GM15510 (cell line): Measurements from ENCODE around the gene MACF1.

Experiments
- POLR2A ChIP-seq: IDR thresholded peaks from 3 replicates; pipeline ENCODE4 v1.6.1; 2011; ENCODE audit warnings: borderline replicate concordance; ENCODE audit not compliant: insufficient read length; ENCODE audit errors: extremely low read depth

The MACF1 gene

DNA sequence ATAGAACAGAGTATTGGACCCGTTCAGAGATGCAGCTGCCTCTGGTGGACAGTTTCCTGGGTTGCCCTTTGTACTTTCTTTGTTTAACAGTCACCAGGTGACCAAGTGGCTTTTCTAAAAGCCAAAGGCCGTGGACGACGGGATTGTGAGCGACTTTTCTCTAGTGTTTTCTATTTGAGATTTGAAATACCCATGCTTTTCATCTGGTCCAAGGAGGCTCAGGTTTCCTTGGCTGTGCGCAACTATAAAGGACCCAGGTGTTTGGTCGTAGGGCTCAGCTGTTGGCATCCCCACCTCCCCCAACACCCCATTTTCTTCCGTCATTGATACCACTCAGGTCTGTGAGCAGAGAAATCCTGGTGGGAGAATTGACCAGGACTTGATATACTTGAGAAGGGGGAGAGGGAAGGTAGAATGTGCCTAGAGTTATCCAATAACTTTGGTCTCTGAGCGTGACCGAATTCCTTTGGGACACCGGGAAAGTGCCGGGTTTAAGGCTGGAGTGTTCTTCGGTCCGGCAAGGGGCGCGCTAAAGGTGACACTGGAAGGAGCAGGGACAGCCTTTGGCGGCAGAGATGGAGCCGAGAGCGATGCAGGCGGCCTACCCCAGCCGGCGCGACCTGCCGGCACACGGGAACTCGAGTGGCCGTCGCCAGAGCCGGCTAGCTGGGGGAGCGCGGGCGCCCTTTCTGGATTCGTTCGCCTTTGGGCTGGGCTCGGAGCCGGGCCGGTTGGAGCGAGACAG, 203.6 kb downstream of the MACF1 start:
- no peak for TF ChIP-seq POLR2A

DNA sequence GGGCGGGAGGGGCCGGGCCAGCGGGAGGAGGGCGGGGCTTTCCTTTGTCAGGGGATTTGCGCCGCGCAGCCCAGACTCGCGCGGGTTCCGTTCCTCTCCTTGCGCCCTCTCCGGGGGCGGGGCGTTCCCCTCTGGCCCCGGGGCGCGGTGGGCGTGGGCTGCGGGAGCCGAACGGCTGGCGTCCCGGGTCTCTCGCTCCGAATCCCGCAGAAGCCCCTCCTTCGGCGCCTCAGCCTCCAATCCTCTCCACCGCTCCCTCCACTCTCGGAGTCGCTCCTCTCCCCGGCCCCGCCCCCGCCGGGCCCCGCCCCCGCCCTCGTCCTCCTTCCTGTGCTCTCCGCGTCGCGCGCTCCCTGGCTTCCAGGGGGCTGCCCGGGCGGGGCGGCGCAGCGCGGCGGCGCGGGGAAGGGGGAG, 204.2 kb downstream of the MACF1 start:
- TF ChIP-seq POLR2A = no peak

DNA sequence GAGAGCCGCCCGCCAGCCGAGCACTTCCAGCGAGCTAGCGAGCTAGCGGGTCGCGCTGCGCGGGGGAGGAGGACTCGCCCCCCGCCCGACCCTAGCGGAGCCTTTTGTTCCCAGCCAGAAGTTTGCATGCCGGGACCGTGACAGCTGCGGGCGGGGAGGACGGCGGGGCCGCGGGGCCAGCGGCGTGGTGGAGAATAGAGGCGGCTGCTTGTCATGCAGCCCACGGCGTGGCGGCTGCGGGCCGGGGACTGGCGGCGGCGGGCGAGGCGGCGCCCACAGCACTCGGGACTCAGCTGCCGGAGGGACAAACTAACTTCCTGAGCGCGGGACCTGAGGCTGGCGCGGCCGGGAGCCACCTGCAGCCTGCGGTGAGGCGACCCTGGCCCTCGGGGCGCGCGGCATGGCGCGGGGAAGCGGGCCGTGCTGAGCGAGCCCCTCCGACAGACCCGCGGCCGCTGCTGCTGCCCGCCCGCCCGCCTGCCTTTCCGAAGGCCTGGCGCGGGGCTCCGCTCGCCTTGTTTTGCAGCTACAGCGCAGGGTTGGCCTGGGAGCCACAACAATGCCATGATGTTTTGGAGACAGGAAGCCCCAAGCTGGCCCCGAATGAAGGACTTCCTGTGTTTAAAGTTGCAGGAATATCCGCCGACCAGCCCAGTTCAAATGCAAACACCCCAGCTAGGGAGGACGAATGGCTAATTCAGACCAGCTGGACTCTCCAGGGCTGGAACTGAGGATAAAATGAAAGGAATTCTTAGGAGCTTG, 204.7 kb downstream of the MACF1 start:
- TF ChIP-seq POLR2A = peak; percentile 27

DNA sequence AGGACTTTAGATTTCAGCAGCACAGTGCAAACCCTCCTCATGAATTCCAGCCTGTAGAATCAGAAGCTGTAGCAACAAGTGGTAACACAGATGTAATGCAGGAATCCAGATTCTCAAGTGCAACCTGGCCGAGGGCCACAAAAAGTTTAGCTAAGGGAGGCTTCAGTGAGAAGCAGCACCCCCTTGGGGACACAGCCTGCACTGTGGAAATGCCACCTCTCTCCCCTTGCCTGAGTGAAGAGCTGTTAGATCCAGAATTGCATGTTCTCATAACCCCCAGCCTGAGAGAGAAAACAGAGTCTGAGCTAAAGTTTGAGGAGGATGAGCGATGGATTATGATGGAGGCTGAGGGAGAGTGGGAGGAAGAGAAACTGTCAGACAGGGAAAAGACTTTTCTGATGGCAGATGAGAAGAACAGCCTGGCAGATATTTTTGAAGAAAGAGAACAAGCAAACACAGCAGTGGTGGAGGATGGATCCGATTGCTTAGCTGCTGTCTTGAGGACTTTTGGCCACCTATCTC, 206.5 kb downstream of the MACF1 start:
- TF ChIP-seq POLR2A = no peak

DNA sequence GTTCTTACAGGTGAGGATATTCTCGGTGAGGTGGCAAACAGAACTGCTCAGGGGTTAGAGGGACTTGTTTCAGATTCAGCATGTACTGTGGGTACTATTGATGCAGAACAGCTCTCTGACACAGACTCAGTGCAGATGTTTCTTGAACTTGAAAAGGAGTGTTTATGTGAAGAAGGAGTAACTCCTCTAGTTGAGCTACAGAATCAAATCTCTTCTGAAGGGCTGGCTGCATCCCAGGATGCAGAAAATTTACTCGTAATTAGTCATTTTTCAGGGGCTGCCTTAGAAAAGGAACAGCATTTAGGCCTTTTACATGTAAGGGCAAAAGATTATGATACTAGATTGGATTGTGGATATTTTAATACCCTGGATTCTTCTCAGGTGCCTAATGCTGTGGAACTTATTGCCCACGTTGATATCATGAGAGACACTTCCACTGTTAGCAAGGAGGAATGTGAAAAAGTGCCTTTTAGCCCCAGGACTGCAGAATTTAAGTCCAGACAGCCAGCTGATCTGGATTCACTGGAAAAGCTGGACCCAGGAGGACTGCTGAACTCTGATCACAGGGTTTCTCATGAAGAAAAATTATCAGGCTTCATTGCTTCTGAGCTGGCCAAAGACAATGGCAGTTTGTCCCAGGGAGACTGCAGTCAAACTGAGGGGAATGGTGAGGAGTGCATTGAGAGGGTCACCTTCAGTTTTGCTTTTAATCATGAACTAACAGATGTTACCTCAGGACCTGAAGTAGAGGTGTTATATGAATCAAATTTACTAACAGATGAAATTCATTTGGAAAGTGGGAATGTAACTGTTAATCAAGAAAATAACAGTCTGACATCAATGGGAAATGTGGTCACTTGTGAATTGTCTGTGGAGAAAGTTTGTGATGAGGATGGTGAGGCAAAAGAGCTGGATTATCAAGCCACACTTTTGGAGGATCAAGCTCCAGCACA, 207.3 kb downstream of the MACF1 start:
- no peak for TF ChIP-seq POLR2A

DNA sequence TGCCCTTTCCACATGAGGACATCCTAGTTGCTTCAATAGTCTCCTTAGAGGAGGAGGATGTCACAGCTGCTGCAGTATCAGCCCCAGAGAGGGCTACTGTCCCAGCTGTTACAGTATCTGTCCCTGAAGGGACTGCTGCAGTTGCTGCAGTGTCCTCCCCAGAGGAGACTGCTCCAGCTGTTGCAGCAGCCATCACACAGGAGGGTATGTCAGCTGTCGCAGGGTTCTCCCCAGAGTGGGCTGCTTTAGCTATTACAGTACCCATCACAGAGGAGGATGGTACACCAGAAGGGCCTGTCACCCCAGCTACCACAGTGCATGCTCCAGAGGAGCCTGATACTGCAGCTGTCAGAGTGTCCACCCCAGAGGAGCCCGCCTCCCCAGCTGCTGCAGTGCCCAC, 208.4 kb downstream of the MACF1 start:
- no peak for TF ChIP-seq POLR2A

DNA sequence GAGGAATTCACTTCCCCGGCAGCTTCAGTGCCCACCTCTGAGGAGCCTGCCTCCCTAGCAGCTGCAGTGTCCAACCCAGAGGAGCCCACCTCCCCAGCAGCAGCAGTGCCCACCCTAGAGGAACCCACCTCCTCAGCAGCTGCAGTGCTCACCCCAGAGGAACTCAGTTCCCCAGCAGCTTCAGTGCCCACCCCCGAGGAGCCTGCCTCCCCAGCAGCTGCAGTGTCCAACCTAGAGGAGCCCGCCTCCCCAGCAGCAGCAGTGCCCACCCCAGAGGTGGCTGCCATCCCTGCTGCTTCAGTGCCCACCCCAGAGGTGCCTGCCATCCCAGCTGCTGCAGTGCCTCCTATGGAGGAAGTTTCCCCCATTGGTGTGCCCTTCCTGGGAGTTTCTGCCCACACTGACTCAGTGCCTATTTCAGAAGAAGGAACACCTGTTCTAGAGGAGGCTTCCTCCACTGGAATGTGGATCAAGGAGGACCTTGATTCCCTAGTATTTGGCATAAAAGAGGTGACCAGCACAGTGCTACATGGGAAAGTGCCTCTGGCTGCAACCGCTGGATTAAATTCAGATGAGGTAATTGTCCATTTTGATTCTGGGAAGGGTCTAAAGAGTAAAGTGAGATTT, 209.5 kb downstream of the MACF1 start:
- no peak for TF ChIP-seq POLR2A

DNA sequence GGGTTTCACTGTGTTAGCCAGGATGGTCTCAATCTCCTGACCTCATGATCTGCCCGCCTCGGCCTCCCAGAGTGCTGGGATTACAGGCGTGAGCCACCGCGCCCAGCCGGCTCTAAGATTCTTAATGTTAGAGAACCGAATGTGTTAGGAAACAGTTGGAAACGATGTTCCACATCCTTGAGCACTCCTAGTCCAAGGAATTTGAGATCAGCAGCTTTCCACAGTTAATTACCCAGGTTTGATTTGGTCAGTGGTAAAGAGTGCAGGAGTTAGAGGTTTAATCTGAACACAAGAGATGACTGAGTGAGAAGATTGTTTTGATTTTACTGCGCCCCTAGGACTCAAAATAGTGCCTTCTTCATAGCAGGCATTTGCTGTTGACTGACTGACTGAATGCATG, 211.1 kb downstream of the MACF1 start:
- no peak for TF ChIP-seq POLR2A

DNA sequence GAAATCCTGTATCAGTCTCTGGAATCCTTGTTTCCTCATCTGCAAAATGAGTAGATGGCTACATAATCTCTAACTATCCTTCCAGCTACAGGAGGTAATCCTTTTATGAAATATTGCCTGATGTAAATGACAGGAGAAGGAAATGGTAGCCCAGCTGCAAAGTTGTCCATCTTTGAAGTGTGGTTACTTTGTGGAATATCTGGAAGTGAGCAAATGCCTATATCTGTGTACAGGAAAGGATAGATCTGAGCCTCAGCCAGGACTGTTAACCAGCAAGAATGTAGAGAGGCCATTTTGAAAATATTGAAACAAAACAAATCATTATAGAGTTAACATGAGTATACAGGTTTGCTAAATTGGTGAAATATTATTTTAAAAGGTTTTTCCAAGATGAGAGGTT, 212.1 kb downstream of the MACF1 start:
- TF ChIP-seq POLR2A = no peak

DNA sequence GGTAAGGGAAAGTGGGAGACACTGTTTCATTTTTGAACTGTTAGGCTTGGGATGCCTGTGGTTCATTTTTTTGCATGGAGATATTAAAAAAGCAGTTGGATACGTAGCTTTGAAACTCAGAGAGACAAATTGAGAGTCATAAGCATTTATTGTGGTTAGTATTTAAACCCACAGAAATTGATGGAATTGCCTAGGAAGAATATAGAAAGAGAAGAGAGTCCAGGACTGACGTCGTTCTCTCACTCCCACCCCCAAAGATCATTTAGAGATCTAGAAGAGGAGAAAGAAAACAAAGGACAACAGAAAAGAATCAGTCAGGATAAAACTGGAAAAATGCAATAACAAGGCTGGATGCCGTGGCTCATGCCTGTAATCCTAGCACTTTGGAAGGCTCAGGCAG, 213.7 kb downstream of the MACF1 start:
- TF ChIP-seq POLR2A = no peak

DNA sequence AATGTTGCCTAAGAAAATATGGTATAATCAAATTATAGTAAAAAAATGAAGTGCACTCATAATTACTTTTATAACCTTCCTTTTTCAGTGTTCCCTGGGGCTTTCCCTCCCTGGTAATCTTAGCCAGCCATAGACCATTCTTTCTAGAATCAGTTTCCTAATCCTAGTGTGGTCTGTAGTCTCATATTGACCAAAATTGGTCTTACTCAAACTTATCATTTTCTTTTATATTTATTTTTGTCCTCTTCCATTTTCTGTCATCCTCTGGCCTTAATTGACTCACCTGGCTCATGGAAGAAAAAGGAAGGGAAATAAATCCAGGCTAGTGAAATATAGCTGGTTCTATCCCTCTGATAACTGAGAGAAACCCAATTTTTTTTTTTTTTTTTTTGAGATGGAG, 216.0 kb downstream of the MACF1 start:
- TF ChIP-seq POLR2A = no peak

DNA sequence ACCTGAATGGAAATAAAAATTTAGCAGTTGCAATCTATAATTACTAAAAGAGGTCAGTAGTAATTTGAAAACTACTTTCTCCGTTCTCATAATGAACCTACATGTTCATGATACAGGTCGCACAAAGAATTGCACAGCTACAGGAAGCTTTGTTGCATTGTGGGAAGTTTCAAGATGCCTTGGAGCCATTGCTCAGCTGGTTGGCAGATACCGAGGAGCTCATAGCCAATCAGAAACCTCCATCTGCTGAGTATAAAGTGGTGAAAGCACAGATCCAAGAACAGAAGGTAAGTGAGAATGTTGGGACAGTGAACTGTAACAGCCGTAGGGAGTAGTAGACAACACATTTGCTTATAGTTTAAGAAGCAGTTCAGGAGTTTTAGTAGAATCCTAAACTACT, 218.1 kb downstream of the MACF1 start:
- TF ChIP-seq POLR2A = no peak

DNA sequence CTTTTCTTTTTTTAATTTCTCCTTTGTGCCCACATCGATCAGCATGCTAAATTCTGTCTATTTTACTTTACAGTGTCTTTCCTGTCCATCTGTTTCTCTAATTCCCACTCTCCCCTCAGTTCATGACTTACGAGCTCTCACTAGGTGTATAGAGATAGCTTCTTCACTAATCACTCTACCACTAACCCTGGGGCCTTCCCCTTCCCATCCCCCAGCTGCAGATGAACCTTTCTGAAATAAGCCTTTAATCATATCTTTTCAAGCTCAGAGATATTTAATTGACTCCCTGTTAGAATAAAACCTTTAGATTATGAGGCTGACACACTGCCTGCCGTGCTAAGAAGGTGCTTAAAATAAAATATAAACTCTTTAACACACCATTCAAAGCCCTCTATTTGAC, 220.7 kb downstream of the MACF1 start:
- TF ChIP-seq POLR2A = no peak

DNA sequence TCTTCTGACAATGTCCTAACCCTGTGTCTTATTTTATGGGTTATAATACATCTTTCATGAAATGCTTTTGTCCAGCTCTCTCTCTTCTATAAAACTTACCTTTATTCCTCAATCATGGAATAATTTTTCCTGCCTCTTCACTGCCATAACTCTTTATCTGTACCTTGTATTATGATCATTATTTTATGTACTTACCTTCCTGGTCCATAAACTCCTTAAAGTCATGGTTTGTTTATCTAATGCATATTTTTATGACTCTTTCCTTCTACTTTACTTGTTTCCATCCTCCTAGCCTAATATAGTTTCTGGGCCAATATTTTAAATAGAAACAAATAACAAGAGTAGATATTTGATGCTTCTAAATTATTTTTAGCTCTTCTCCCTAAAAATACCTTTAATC, 221.1 kb downstream of the MACF1 start:
- TF ChIP-seq POLR2A = no peak
